GM18907 (cell line): ENCODE measurements around the gene TMEM240.
"Not testable (repeated sequence)": the region's sequence is repeated elsewhere in the genome, so short reads cannot be mapped to it uniquely, and the experiment has no call there.

Experiments used
- ATAC-seq: cut with Tn5 transposase; IDR thresholded peaks from one replicate; pipeline ENCODE4 v1.9.1; 2021; ENCODE audit warnings: mild to moderate bottlenecking, moderate library complexity; ENCODE audit not compliant: unreplicated experiment

Gene TMEM240

GRCh38 chr1:1527092-1527816 is 13.2 kb downstream of the TMEM240 start:
- no peak for ATAC-seq

DNA sequence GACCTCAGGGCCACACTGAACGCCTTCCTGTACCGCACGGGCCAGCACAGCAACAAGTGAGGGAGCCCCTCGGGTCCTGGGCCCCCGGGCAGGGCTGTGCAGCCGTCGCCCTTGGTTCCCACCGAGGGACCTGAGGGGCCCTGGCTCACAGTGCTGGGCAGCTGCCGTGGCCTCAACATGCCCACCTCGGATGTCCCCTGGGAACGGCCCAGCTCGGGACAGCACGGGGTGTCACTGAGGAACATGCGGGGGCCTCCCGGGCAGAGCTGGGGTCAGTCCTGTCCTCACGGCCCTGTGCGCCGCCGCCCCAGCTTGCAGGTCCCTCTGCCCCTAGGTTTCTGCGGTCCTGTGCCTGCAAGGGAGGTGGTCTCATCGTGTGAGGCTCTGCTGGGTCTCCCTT is 13.9 kb downstream of the TMEM240 start:
- ATAC-seq = not testable (repeated sequence)

- not testable (repeated sequence) for ATAC-seq
Measured at GRCh38 chr1:1524750-1525383, 15.6 kb downstream of the TMEM240 start.

DNA sequence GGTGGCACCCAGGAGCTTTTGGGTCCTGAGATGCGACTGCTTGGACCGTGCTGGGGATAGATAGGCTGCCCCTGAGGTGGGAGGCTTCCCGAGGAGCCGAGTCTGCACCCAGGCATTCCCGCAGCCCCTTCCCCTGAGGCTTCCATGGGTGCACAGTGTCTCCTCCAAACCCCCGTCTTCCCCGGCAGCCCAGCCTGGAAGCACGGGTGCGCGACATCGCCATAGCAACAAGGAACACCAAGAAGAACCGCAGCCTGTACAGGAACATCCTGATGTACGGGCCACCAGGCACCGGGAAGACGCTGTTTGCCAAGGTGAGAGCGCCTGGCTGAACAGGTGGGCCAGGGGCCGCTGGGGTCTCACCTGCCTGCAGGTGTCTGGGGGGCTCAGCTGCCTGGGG is 16.8 kb downstream of the TMEM240 start:
- ATAC-seq = not testable (repeated sequence)

DNA sequence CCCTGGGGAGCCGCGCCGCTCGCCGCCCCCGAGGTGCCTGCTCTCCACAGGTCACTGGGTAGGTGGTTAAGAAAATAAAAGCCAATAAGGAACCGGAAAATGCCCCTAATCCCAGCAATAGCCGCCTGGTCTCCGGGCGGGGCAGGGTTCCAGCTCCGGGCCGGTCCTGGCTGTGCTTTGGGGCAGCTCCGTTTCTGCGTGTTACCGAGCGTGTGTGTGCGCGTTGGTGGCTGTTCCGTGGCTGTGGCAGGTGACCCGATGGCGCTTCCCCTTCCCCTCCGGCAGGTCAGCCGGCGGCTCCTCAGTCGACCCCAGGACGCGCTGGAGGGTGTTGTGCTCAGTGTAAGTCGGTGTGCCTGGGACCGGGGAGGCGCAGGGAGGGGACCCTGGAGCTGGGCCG is 17.2 kb downstream of the TMEM240 start:
- ATAC-seq = not testable (repeated sequence)

GRCh38 chr1:1522536-1522935 is 17.9 kb downstream of the TMEM240 start:
- not testable (repeated sequence) for ATAC-seq

- no peak for ATAC-seq
Measured at GRCh38 chr1:1521331-1521730, 19.1 kb downstream of the TMEM240 start.

GRCh38 chr1:1519805-1520505 is 20.5 kb downstream of the TMEM240 start:
- ATAC-seq = not testable (repeated sequence)

- not testable (repeated sequence) for ATAC-seq
Measured at GRCh38 chr1:1518621-1519007, 21.8 kb downstream of the TMEM240 start.

- no peak for ATAC-seq
Measured at GRCh38 chr1:1517973-1518620, 22.3 kb downstream of the TMEM240 start.

- not testable (repeated sequence) for ATAC-seq
Measured at GRCh38 chr1:1516923-1517322, 23.5 kb downstream of the TMEM240 start.

DNA sequence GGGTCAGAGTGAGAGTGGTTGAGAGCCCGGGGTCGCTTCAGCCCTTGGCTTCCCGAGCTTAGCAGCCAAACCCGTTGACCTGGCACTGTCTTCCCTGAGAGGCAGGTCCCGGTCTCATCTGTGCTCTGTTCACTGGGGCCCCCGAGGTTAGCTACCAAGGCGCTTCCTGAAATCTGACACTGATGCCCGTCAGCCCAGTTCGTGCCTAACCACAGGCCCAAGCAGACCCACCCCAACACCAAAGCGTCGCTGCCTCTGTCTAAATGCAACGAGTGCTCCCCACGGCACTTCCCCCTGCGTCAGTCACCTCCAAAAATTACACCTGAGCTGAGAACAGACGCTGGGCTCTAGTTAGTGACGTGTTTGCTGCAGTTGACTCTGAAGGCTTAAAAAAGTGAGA is 26.0 kb downstream of the TMEM240 start:
- ATAC-seq = not testable (repeated sequence)

GRCh38 chr1:1513675-1514074 is 26.7 kb downstream of the TMEM240 start:
- not testable (repeated sequence) for ATAC-seq

DNA sequence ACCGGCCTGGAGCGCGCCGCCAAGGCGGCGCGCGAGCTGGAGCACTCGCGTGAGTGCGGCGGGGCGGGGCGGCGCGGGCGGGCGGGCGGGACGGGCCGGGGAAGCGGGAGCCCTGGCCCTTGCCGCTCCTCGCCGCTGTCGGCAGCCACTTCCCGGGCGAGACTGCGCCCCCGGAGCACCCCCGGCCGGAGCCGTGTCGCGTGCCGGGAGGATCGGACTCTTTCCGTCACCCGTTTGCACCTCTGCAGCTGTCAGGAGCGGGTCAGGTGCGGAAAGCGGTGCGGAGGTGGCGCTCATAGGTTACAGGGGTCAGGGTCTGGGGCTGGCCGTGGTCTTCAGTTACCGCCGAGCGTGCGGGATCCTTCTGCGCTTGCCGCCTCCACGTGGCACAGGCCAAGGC is 28.0 kb downstream of the TMEM240 start:
- ATAC-seq = peak; percentile 16

DNA sequence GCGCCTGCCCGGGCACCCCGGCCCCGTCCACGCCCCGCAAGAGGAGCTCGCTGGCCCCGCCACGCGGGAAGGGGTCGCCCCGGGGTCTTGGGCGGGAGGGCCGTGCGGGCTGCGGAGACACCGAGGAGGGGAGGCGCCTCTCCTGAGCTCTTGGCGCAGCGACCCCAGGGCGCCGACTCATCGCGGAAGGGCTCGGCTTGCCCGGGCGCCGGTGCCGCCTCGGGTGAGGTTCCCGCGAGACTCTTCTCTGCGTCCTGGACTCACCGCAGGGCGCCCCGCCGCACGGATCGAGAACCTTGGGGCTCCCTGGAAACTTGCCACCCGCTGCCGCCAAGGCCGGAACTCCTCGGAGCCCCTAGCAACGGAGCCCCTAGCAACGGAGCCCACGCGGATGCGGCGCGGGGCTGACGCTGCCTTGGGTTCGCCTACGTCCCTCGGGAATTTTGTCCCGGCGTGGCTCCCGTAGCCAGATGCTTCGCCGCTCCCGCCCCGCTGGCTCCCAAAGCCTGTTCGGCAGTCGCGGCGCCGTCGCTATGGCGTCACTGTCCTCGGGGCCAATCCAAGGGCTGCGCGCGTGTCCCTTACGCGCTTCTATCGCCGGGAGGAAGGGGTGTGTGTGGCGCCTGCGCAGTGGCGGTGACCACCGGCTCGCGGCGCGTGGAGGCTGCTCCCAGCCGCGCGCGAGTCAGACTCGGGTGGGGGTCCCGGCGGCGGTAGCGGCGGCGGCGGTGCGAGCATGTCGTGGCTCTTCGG is 28.7 kb downstream of the TMEM240 start, which contains the start of gene ATAD3A:
Gene ATAD3A, plus strand, starts transcription at position 630 of the 753 bp plus-strand sequence. Its CDS starts 107 bp downstream, at position 737.
- ATAC-seq = peak; percentile 82

- ATAC-seq = no peak
Measured at GRCh38 chr1:1510912-1511532, 29.4 kb downstream of the TMEM240 start.

GRCh38 chr1:1509465-1509850 is 31.0 kb downstream of the TMEM240 start:
- not testable (repeated sequence) for ATAC-seq

- not testable (repeated sequence) for ATAC-seq
Measured at GRCh38 chr1:1508775-1509464, 31.5 kb downstream of the TMEM240 start.

- ATAC-seq = no peak
Measured at GRCh38 chr1:1507305-1507704, 33.1 kb downstream of the TMEM240 start.
